Stimulated activated CD8-positive, alpha-beta memory T cell treated with anti-CD3 and anti-CD28 coated beads, Interleukin-7, amount 100 ng/mL, for 1 hour (primary cell): ENCODE measurements around the gene KLHDC10.
"Not testable (repeated sequence)": the region's sequence is repeated elsewhere in the genome, so short reads cannot be mapped to it uniquely, and the experiment has no call there.

ENCODE experiments used
- DNase-seq, 2 donors: peaks; one replicate each; pipeline ENCODE4 v3.0.0-alpha.2; 2020; ENCODE audit warnings: low read depth in 2 of 2

KLHDC10 gene

DNA sequence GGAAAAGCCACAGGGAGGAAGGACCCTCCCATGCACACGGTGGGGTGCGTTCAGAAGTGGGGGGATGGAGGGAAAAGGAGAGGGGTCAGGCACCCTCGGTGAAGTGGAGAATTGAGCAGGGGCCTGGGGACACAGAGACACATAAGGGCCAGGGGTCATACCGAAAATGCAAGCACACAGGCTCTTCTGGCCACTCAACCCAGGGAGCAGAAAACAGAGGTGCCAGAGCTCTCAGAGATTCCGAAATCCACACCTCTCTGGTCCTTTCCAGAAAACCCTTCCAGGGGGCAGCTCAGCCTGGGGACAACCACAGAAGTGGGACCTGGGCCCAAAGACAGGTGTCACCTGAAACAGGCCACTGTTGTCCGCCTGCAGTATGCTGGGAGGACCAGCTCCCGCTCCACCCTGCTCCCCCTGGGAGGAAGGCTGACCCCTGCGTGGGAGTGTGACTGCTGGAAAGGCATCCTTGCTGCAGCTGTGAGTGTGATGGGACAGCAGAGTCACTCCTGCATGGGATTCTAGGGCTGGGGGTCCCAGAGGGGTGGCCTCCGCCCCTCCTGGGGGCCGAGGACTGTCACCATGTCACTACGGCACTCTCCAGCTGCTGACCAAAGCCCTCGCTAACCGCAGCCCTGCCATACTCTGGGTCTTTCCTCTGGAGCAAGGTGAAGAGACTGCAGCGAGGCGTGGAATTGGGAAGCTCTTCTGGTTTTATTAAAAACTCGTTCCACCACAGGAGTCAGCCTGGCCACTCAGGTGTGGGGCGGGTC lies 71.7 kb downstream of the KLHDC10 start:
- no peak for DNase-seq

DNA sequence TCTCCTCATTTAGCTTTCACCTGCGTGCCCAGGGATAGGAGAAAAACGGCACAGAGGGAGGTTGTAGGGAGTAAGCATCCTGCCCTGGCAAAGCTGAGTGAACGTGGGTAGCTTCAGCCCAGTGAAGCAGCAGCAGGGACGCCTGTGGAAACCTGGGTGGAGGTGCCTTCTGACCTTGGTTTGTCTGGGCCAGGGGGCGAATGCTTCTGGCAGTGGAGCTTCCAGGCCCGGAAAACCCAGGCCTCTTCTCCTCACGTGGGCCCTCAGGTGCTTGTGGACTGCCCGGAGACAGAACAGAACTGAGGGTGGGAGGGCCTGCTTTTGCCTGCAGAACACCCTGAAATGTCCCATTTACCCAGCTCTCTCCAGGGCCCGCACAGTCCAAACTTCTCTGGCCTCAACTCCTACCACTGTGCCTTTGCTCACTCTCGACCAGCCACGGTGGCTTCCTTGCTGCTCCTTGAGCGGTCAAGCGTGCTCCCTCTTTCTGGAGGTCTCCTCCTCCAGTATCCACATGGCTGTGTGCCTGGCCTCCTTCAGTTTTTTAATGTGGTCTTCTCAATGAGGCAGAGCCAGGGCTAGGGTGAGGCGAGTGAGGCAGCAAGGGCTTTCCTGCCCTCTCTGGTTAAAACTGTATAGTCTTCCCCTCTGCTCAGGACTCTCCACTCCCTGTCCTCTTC lies 72.5 kb downstream of the KLHDC10 start:
- no peak for DNase-seq

DNA sequence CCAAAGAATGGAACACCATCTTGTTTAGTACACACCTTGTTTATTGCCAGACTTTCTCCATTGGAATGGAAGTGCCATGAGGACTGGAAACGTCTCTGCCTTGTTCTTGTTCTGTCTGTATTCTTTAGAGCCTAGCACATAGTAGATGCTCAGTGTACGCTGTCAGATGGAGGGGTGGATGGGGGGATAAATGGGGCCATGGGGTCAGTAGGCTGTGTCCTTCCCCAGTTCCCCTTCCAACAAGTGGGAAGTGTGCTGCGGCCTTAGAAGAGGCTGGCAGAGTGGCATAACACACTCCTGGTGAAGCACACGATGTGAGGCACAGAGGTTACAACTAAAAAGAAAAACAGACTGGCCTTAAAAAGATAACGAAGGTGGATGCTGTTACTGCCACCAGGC lies 73.0 kb downstream of the KLHDC10 start:
- DNase-seq, result no peak

DNA sequence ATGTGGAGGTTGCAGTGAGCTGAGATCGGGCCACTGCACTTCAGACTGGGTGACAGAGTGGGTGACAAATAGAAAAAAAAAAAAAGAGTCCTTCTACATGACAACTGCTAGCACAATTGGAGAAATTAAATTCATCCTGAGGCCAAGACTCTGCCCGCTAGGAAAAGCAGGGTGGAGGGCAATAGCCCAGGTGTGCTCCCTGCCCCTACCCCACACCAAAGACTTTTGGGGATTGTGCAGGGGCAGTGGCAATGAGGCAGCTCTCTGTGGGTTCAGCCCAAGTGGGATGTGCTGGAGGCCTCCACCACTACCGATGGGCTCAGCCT lies 73.6 kb downstream of the KLHDC10 start:
- DNase-seq, result no peak

DNA sequence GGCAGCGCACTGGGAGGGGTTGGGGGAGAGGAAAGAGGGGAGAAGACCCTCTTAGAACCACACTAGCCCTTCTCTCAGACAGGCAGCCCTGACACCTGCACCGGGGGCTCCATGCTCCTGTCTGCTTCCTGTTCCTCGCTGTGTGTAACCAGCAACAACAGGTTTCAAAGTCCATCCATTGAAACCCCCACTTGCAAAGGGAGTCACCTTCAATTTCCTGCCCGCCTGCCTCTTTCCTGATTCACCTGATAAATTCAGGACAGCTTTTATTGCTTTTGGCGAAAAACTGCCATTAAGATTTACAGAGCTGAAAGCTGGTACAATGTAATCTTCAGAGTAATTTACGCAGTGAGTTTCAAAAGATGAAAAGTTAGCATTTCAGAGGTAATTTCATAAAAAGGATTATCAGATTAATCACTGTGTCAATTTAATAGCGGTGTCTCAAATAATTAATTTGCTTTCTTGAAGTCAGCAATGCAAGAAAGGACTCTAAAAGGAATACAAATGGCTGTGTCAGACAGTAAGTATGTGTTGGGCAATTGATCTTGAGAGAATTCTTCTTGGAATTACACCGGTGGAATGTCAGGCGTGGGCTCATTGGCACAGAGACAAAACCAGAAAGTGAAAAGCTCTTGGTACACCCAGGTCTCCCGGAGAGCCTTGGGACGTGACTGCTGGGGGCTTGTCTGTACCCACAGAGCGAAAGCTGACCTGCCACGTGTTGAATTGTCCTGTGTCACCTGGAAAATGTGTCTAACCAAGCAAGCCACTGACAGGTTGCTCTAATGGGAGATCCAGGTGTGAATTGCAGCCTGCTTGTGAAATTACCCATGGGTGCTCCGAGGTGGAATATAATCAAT lies 74.2 kb downstream of the KLHDC10 start:
- DNase-seq, result no peak

DNA sequence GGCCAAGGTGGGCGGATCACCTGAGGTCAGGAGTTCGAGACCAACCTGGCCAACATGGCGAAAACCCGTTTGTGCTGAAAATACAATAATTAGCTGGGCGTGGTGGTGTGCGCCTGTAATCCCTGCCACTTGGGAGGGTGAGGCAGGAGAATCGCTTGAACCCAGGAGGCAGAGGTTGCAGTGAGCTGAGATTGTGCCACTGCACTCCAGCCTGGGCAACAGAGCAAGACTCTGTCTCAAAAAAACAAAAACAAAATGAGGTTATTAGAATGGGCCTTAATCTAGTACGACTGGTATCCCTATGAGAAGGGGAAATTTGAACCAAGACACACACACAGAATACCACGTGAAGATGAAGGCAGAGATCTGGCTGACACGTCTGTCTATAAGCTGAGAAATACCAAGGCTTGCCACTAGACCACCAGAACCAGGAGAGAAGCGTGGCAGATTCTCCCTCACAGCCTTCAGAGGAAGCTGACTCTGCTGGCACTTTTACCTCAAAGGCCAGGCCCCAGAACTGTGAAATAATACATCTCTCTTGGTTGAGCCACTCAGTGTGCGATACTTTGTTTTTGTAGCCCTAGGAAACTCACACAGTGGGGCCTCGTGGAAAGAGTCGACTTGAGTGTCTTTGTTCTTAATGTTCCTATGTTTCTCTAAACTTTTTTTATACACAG lies 75.2 kb downstream of the KLHDC10 start:
- DNase-seq, result no peak

DNA sequence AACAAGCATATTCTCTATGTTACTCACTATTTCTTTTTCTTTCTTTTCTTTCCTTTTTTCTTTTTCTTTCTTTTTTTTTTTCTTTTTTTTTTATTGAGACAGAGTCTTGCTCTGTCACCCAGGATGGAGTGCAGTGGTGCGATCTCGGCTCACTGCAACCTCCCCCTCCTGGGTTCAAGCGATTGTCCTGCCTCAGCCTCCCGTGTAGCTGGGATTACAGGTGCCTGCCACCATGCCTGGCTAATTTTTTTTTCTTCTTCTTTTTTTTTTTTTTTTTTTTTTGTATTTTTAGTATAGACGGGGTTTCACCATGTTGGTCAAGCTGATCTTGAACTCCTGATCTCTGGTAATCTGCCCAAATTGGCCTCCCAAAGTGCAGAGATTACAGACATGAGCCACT lies 75.8 kb downstream of the KLHDC10 start:
- DNase-seq, result not testable (repeated sequence)

DNA sequence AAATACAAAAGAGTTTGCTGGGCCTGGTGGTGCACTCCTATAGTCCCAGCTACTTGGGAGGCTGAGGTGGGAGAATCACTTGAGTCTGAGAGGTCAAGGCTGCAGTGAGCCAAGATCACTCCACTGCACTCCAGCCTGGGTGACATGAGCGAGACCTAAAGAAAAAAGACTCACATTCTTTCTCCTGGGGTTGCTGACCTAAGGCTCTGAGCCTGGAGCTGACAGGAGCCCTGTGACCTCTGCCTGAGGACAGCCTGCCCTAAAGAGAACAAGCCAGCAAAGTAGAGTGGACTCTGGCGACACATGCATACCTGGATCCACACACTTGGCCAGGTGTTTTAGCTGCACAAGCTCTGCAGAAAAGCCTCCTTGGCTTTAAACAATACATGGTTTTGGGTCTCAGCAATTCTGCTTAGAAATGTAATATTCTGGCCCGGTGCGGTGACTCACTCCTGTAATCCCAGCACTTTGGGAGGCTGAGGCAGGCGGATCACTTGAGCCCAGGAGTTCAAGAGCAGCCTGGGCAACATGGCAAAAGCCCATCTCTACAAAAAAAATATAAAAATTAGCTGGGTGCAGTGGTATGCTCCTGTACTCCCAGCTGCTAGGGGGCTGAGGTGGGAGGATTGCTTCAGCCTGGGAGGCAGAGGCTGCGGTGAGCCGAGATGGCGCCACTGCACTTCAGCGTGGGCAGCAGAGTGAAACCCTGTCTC lies 76.5 kb downstream of the KLHDC10 start:
- no peak for DNase-seq

DNA sequence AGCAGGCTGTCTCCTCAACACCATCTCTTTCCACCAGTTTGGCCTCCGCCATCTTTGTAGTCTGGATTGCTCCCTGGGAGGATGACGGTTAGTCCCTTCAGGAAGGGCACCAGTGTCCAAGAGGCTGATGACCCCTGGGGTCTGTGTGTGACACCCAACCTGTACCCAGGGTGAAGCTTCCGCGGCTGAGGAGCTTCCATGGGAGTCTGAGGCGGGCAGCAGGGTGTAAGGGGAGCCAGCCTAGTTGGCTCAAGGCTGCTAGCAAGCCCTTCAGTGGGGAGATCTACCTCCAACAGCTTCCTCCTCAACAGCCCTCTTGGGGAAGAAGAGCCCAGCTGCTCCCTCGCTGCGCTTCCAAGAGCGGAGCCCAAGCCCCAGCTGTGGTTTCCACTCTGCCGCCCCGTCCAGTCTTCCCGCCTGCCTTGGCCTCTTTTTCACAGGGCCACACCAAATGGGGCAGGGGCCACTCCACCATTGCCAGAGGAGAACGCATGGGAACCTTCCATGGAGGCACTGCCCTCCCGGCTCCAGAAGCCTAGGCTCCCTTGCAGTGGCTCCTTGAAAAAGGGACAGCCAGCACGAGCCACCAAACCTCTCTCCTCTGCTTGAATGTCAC lies 77.5 kb downstream of the KLHDC10 start:
- DNase-seq, result no peak

DNA sequence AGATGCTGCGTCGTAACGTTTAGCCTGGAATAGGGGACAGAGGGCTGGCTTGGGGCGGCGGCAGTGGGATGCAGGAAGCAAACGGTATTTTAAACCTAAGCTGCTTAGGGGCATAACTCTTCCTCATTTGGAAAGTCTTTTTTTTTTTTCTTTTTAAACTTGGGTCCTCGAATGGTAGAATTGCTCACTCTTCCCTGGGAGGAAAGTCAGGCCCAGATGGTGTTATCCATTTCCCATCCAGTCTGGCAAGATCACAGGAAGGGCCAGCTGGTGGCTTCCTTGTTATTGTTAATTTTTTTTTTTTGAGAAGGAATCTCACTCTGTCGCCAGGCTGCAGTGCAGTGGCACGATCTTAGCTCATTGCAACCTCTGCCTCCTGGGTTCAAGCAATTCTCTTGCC lies 78.2 kb downstream of the KLHDC10 start:
- DNase-seq, result no peak

DNA sequence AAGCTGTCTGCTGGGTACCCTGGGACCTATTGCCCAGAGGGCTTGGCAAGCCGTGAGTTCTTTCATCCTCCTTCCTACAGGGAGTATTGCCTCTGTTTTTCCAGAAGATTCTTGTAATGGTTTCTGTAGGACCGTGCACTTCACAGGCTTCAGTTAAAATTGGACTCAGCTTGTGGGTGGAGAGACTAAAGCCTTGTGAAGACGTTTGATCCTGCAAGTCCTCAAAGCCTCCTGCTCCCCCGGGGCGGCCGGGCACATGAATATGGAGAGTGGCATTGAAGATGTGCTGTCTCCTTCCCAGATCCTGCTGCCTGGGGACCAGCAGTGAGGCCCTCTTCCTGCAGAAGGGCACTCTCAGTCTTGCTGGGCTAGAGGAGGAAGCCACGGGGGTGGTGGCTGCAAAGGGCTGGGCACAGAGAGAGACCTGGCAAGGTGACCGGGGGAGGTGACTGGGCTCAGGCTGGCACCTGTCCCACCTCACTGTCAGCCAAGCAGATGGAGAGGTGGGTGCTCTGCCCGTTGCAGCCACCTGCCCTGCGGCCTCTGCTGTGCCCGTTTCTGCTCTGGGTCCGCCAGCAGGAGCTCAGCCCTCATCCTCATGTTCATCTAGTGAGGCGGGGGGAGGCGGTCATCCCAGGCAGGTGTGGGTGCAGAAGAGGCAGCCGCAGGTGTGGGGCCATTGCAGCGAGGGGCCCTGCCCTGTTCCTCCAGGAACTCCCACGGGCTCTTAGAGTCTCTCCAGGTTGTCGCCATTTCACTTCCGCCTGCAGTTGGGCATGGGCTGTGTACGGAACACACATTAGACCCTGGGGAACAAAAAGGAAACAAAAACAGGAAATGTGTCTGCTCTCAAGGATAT lies 79.2 kb downstream of the KLHDC10 start:
- DNase-seq, result no peak

DNA sequence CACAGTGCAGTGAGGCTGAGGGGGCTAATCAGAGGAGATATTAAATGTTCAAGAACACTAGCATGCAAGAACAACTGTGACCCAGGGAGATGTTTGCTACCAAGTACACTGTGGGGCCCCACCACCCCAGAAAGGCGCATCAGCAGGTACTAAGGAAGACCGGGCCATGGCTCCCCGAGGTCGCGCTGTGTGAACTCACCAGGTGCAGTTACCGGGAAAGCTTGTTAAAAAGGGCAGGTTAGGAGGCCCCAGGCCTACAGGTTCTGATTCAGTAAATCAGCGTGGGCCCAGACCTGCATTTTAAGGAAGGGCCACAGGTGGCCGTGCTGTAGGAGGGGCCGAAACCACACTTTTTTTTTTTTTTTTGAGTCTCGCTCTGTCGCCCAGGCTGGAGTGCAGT lies 80.3 kb downstream of the KLHDC10 start:
- no peak for DNase-seq

DNA sequence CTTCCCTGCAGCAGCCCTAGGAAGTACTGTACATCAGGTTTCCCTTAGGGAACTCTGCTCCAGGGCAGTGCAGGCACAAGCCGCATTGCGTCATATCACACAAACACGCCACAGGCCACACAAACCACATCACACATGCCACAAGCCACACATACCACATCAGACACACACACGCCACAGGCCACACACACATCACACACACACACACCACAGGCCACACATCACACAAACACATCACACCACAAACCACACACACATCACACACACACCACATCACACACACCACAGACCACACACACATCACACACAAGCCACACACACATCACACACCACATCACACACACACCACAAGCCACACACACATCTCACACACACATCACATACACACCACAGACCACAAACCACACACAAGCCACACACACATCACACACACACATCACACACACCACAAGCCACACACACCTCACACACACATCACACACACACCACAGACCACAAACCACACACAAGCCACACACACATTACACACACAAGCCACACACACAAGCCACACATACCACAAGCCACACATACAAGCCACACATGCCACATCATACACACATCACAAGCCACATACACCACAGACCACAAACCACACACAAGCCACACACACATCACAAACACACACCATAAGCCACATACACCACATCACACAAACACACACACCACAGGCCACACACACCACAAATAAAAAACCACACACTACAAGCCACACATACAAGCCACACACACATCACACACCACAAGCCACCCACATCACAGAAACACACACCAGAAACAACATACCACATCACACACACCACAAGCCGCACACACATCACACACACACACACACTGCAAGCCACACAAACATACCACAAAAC lies 81.5 kb downstream of the KLHDC10 start:
- no peak for DNase-seq

DNA sequence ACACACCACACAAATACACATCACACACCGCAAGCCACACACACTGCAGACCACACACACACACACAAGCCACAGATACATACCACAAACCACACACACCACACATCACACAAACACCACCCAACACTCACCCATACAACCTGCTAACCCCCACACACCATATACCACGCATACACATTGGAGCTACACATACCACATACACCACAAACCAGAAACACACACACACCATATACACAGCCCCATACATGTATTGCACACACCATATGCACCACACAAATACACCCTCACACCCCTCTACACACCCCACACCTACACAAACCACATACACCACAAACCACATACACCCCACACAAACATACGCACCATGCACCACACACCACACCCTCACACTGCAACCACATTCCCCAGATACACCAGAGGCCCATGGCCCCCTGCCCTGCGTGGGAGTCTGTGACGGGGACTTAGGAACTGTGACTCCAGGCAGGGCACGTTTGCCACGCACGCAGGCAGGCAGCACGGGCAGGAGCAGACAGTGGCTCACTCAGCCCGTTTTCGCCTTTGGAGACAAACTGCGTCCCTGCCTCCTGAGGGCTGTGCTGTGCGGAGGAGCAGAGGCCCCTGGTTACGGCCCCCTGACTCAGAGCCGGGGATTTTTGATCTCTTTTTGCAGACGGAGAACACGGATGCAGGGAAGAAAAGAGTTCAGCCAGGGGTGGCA lies 82.3 kb downstream of the KLHDC10 start:
- DNase-seq, result no peak

DNA sequence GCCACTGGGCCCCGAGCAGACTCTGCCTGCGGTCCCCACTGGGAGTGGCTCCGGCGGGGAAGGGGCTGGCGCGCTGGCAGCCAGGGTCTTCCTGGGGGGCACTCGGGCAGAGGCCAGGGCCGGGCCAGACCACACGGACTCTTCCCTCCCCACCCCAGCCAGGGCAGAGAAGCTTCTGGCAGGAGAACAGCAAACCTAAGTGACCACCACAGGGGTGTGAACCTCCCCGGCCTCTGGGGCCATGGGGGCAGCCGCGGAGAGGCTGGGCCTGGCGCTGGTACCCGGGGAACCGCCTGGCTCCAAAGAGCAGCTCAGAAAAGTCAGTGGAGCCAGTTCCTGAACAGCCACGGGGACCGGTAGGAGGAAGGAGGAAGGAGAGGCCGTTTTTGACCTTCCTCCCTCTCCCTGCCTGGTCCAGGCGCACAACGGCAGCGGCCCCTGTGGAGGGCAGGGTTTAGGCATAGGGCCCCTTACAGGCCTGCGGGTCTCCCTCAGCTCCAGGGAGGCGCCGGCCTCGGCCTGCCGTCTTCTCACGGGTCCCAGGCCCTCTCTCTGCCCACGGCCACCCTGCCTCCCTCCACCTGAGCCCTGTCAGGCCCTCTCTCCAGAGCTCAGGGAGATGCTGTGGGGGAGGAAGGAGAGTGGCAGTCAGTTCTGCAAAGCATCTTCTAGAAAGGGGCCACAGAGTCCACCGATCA lies 83.0 kb downstream of the KLHDC10 start:
- no peak for DNase-seq

DNA sequence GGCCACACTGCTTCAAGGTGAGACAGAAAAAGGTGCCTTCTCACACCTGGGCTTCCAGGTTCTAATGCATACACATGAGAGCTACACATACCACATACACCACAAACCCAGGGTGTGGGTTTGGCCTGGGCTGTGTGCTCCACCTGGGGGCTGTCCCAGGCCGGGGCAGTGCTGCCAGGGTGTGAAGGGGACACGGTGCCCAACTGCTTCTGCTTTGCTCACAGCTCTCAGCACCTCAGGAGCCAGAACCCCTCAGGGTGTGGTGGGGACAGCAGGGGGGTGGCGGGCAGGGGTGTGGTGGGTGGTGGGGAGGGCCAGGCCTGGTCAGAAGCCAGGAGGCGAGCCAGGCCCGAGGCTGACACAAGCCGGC lies 83.8 kb downstream of the KLHDC10 start:
- no peak for DNase-seq

DNA sequence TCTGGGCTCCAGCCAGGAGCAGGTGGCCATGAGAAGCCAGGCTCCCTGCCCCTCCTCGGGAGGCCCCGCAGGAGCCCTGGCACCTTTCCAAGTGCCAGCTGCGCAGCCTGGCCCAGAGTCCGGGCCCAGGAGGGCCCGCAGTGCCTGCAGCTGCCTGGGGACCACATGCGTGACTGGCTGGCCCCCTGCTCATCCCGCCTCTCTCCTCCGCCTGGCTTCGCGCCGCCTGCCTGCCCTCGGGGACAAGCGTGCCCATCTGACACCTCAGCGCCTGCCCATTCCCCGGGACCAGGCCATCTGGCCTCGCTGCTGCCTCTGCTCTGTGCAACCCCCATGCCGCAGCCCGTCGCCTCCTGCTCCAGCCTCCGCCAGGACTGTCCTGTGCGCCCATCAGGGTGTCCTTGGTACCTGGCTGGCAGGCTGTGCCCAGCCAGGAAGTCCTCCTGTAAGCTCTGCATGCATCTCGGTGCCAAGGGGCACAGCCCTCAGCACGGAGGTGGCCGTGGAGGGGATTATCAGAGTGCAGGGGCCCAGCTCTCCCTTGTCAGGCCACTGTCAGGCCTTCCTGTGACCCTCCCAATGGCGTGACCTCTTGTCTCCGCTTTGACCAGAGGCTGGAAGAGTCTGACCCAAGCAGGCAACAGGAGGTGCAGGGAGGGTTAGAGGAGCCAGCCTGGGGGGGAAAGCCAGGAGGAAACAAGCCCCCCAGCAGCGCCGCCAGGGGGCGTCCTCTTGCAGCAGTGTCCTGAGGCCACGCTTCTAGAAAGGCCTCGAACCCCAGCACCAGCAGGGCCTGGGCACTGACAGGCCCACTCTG lies 84.4 kb downstream of the KLHDC10 start:
- no peak for DNase-seq
